ENCODE data around the gene DPP7.
A peak's percentile ranks its signal among the peaks of the same experiment; 100 is the strongest.

The DPP7 gene

DNA sequence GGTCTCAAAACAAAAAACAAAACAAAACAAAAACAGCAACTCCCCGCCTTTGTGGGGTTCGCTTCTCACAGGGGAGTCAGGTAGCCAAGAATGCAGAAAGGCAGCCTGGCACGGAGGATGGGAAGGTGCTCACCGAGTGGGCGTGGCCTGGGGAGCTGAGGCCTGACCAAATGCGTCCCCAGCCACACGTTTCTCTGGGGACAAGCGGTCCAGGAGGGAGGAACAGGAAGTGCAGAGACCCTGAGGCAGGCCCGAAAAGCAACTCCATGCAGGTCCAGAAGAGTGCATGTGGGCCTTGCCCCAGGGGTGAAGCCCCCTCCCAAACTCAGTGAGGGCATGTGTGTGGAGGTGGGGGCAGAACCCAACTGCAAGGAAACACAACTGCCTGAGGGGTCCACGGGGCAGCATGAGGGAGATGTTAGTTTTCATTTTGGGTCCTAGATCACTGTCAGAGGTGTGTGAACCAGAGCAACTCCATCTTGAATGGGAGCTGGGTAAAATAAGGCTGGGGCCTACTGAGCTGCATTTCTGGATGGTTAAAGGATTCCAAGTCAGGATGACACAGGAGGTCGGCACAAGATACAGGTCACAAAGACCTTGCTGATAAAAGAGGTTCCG is 39.8 kb downstream of the DPP7 start:
- TF ChIP-seq, protein P1, sequence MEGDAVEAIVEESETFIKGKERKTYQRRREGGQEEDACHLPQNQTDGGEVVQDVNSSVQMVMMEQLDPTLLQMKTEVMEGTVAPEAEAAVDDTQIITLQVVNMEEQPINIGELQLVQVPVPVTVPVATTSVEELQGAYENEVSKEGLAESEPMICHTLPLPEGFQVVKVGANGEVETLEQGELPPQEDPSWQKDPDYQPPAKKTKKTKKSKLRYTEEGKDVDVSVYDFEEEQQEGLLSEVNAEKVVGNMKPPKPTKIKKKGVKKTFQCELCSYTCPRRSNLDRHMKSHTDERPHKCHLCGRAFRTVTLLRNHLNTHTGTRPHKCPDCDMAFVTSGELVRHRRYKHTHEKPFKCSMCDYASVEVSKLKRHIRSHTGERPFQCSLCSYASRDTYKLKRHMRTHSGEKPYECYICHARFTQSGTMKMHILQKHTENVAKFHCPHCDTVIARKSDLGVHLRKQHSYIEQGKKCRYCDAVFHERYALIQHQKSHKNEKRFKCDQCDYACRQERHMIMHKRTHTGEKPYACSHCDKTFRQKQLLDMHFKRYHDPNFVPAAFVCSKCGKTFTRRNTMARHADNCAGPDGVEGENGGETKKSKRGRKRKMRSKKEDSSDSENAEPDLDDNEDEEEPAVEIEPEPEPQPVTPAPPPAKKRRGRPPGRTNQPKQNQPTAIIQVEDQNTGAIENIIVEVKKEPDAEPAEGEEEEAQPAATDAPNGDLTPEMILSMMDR (conservative IDR thresholded peaks at IDR 0.05; ENCODE audit: low read depth, low read length), result no peak
- no peak for DNase-seq (ENCODE audit: low read depth)
- no peak overlapping the region for H3K4me3 ChIP-seq (ENCODE audit: low read depth, low read length)

DNA sequence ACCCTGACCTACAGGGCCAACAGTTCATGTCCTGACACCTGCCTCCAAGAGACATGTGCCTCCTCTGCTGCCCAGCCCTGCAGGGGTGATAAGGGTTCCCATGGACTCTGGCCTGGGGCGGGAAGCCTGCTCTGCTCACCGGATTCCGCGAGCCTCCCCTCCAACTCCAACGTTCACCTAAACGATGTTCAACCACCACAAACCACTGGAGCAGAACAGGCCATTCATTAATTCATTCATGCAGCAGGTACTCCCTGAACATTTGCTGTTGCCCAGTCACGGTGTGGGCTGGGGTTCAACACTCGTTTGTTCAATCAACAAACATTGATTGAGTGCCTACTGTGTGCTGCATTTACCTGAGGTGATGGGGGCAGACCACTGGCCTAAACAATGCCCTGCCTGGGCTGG is 40.5 kb downstream of the DPP7 start:
- H3K4me3 ChIP-seq (ENCODE audit: low read depth, low read length), result no peak overlapping the region
- TF ChIP-seq, protein P1 (conservative IDR thresholded peaks at IDR 0.05; ENCODE audit: low read depth, low read length), result no peak
- no peak for DNase-seq (ENCODE audit: low read depth)

- TF ChIP-seq, protein P1 (conservative IDR thresholded peaks at IDR 0.05; ENCODE audit: low read depth, low read length), result no peak
- DNase-seq (ENCODE audit: low read depth), result no peak
- H3K4me3 ChIP-seq (ENCODE audit: low read depth, low read length), result no peak overlapping the region
Measured at GRCh38 chr9:137071282-137071681, 43.3 kb downstream of the DPP7 start.

DNA sequence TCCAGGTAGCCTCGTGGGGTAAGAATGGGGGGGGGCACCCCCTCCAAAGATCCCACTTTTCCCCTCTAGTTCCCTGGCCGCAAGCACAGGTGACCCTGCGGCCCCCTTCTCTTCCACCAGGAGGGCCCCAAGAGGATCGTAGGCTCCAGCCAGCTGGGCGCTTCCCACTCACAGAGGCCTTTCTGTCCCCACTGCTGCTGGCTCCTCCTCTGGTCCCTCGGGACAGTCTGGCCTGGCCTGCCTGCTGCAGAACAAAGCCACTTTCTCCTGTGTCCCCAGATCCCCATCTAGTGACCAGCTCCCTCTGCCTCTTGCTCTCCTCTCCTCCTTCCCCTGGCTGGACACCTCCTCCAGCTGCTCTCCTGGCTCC is 43.6 kb downstream of the DPP7 start:
- TF ChIP-seq, protein P1 (conservative IDR thresholded peaks at IDR 0.05; ENCODE audit: low read depth, low read length), result peak; percentile 11
- peak overlapping the region; percentile 43 for H3K4me3 ChIP-seq (ENCODE audit: low read depth, low read length)
- DNase-seq (ENCODE audit: low read depth), result no peak

GRCh38 chr9:137070201-137070905 is 44.2 kb downstream of the DPP7 start, which contains the start of gene SAPCD2:
Gene SAPCD2 (minus strand): TSS chr9:137070557. CDS start chr9:137070460, 97 bp downstream.
- DNase-seq (ENCODE audit: low read depth), result peak; percentile 81
- TF ChIP-seq, protein P1 (conservative IDR thresholded peaks at IDR 0.05; ENCODE audit: low read depth, low read length), result no peak
- peak within 1 kb of the TSS; percentile 43 for H3K4me3 ChIP-seq (ENCODE audit: low read depth, low read length)

GRCh38 chr9:137069508-137070091 is 44.9 kb downstream of the DPP7 start:
- DNase-seq (ENCODE audit: low read depth), result no peak
- TF ChIP-seq, protein P1 (conservative IDR thresholded peaks at IDR 0.05; ENCODE audit: low read depth, low read length), result no peak
- H3K4me3 ChIP-seq (ENCODE audit: low read depth, low read length), result no peak overlapping the region
